IPS-18a (cell line): Measurements from ENCODE around the gene GSTM4.

Experiments
- H3K27ac ChIP-seq: one replicate; pipeline ENCODE4 v1.5.1; 2013; ENCODE audit warnings: low read length
- H3K27me3 ChIP-seq: one replicate; pipeline ENCODE4 v1.6.1; 2013; ENCODE audit warnings: mild to moderate bottlenecking, low read length; ENCODE audit not compliant: control insufficient read depth, insufficient read depth
- H3K36me3 ChIP-seq: one replicate; pipeline ENCODE4 v1.6.1; 2013; ENCODE audit warnings: low read depth, low read length; ENCODE audit not compliant: control insufficient read depth
- H3K4me1 ChIP-seq: one replicate; pipeline ENCODE4 v1.6.1; 2013; ENCODE audit warnings: low read depth, low read length; ENCODE audit not compliant: control insufficient read depth
- H3K4me3 ChIP-seq: one replicate; pipeline ENCODE4 v1.5.1; 2013; ENCODE audit warnings: low read length
- H3K9ac ChIP-seq: one replicate; pipeline ENCODE4 v1.6.1; 2013; ENCODE audit warnings: mild to moderate bottlenecking, low read length, moderate library complexity
- H3K9me3 ChIP-seq: one replicate; pipeline ENCODE4 v1.6.1; 2013; ENCODE audit warnings: low read depth, low read length; ENCODE audit not compliant: control insufficient read depth

GSTM4 gene

GRCh38 chr1:109643385-109644230 is 12.3 kb upstream of the GSTM4 start:
- Histone ChIP-seq H3K36me3 (no peaks in the 10 kb centered on the region), H3K4me3 (no peak overlapping the region), H3K27ac (no peak overlapping the region), H3K9ac (no peak overlapping the region), H3K9me3 (no peaks in the 10 kb centered on the region), H3K4me1 (no peaks in the 10 kb centered on the region), H3K27me3 (no peaks in the 10 kb centered on the region)

- Histone ChIP-seq H3K36me3 (no peaks in the 10 kb centered on the region), H3K9ac (no peak overlapping the region), H3K4me1 (no peaks in the 10 kb centered on the region), H3K9me3 (no peaks in the 10 kb centered on the region), H3K27me3 (no peaks in the 10 kb centered on the region), H3K4me3 (no peak overlapping the region), H3K27ac (no peak overlapping the region)
Observed at GRCh38 chr1:109644670-109645069, 11.2 kb upstream of the GSTM4 start.

GRCh38 chr1:109649491-109649914 is 6.4 kb upstream of the GSTM4 start:
- Histone ChIP-seq H3K4me1 (no peaks in the 10 kb centered on the region), H3K4me3 (no peak overlapping the region), H3K9ac (no peak overlapping the region), H3K27me3 (peaks cover 15% of the 10 kb centered on the region), H3K27ac (no peak overlapping the region), H3K36me3 (no peaks in the 10 kb centered on the region), H3K9me3 (no peaks in the 10 kb centered on the region)

- Histone ChIP-seq H3K36me3 (no peaks in the 10 kb centered on the region), H3K4me1 (no peaks in the 10 kb centered on the region), H3K4me3 (no peak overlapping the region), H3K27me3 (peaks cover 26% of the 10 kb centered on the region), H3K9ac (no peak overlapping the region), H3K9me3 (no peaks in the 10 kb centered on the region), H3K27ac (no peak overlapping the region)
Observed at GRCh38 chr1:109650609-109651008, 5.3 kb upstream of the GSTM4 start.

- H3K4me1 ChIP-seq: no peaks in the 10 kb centered on the region
- no peak overlapping the region for H3K4me3 ChIP-seq
- H3K27me3 ChIP-seq: peaks cover 26% of the 10 kb centered on the region
- H3K27ac ChIP-seq: no peak overlapping the region
- no peaks in the 10 kb centered on the region for H3K36me3 ChIP-seq
- H3K9ac ChIP-seq: no peak overlapping the region
- no peaks in the 10 kb centered on the region for H3K9me3 ChIP-seq
Observed at GRCh38 chr1:109652402-109652801, 3.5 kb upstream of the GSTM4 start.

- H3K27ac ChIP-seq: no peak overlapping the region
Observed at GRCh38 chr1:109653306-109653705, 2.6 kb upstream of the GSTM4 start.

GRCh38 chr1:109654519-109654918 is 1.4 kb upstream of the GSTM4 start:
- Histone ChIP-seq H3K36me3 (no peaks in the 10 kb centered on the region), H3K9me3 (no peaks in the 10 kb centered on the region), H3K27me3 (peaks cover 26% of the 10 kb centered on the region), H3K27ac (no peak overlapping the region), H3K4me3 (no peak overlapping the region), H3K4me1 (no peaks in the 10 kb centered on the region), H3K9ac (no peak overlapping the region)

More at GRCh38 chr1:109653306-109653705, 2.6 kb upstream of the GSTM4 start:
- H3K36me3 ChIP-seq: no peaks in the 10 kb centered on the region
- peaks cover 26% of the 10 kb centered on the region for H3K27me3 ChIP-seq
- H3K9ac ChIP-seq: no peak overlapping the region
- no peak overlapping the region for H3K4me3 ChIP-seq
- no peaks in the 10 kb centered on the region for H3K4me1 ChIP-seq
- H3K9me3 ChIP-seq: no peaks in the 10 kb centered on the region

- H3K4me1 ChIP-seq: no peaks in the 10 kb centered on the region
- no peak overlapping the region for H3K27ac ChIP-seq
- H3K9me3 ChIP-seq: no peaks in the 10 kb centered on the region
- H3K9ac ChIP-seq: no peak overlapping the region
- H3K27me3 ChIP-seq: peaks cover 15% of the 10 kb centered on the region
- no peaks in the 10 kb centered on the region for H3K36me3 ChIP-seq
- no peak overlapping the region for H3K4me3 ChIP-seq
Observed at GRCh38 chr1:109657395-109657794, 1.5 kb downstream of the GSTM4 start.

- Histone ChIP-seq H3K4me3 (no peak overlapping the region), H3K9ac (no peak overlapping the region), H3K9me3 (no peaks in the 10 kb centered on the region), H3K27ac (no peak overlapping the region), H3K4me1 (no peaks in the 10 kb centered on the region), H3K27me3 (peaks cover 15% of the 10 kb centered on the region), H3K36me3 (no peaks in the 10 kb centered on the region)
Observed at GRCh38 chr1:109657970-109658369, 2.1 kb downstream of the GSTM4 start.

GRCh38 chr1:109658533-109659042 is 2.7 kb downstream of the GSTM4 start:
- no peaks in the 10 kb centered on the region for H3K36me3 ChIP-seq
- H3K4me1 ChIP-seq: no peaks in the 10 kb centered on the region
- no peaks in the 10 kb centered on the region for H3K9me3 ChIP-seq
- H3K9ac ChIP-seq: no peak overlapping the region
- H3K4me3 ChIP-seq: no peak overlapping the region
- H3K27me3 ChIP-seq: peaks cover 15% of the 10 kb centered on the region
- H3K27ac ChIP-seq: no peak overlapping the region

GRCh38 chr1:109659145-109659544 is 3.2 kb downstream of the GSTM4 start:
- no peaks in the 10 kb centered on the region for H3K9me3 ChIP-seq
- H3K9ac ChIP-seq: no peak overlapping the region

More at GRCh38 chr1:109659145-109659544, 3.2 kb downstream of the GSTM4 start:
- Histone ChIP-seq H3K4me1 (no peaks in the 10 kb centered on the region), H3K36me3 (no peaks in the 10 kb centered on the region), H3K27ac (no peak overlapping the region), H3K27me3 (peaks cover 15% of the 10 kb centered on the region), H3K4me3 (no peak overlapping the region)
